ENCODE measurements around the gene NTHL1. TPM values are rescaled to one million over a fixed set of nuclear protein-coding genes. Genes with fewer than 3 reads are reported as not detected.

NTHL1 gene
- total and polyA plus RNA-seq, 2 of the 8 experiments (the other 6 are each of a cell fraction or from before 2014, with no cell fraction given), result 70.9 to 150 TPM

DNA sequence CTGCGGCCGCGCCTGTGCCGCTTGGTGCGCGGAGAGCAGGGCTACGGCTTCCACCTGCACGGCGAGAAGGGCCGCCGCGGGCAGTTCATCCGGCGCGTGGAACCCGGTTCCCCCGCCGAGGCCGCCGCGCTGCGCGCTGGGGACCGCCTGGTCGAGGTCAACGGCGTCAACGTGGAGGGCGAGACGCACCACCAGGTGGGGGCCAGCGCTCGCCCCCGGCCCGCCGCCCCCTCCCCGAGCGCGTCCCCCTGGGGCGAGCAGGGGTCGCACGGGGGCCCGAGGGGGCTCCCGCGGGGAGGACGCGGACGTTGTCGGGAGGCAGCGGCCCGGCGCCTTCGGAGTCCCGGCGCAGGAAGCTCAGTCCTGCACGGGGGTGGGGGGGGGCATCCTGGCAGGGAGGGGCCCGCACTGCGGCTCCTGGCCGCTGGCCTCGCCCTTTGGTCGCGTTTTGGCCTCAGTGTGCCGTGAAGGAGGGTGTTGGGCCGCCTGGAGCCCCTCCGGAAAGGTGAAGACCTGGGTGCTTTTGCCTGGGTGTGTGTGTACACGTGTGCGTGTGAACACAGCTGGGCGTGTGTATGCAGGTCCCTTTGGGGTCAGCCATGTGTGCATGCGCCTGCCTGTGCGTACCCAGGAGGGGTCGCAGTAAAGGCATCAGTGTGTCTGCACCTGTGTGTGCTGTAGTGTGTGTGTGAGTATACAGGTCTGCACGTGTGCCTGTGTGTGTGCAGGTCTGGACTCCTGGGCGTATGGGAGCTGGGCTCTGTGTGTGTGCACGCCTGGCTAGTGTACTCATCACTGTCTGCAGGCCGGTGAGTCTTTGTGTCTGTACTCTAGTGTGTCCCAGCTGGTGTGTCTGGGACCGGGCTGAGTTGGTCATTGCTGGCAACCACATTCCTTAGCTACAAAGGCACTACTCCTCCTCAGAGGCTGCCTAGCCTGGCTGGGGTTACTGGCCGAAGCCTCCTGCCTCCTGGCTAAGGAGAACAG, 20.3 kb downstream of the NTHL1 start:
- ChIA-PET POLR2A (ENCODE audit: partially characterized antibody) (interaction anchor here (0.5 to 1.6 kb wide), 12 partner anchors 10 to 434 kb away, joined by 3 to 7 read pairs (median 3); partner anchors contain the start of genes RPS2 and TRAF7), CTCF (ENCODE audit: partially characterized antibody) (interaction anchor here (0.8 to 2.1 kb wide), 11 partner anchors 8 to 113 kb away, joined by 3 to 7 read pairs (median 4); no protein-coding TSS in a partner anchor)
- Histone ChIP-seq H3K9me3 (ENCODE audit: insufficient read depth in 2 of 2, low read depth in 1 of 2, low read length in 1 of 2) (no peaks in the 10 kb centered on the region), H4K5ac (ENCODE audit: insufficient read length, low read depth, low read length) (no peak overlapping the region), H3K18ac (ENCODE audit: extremely low read depth, low read length) (peak overlapping the region; percentile 65; the same call in 1 of the 2 replicates), H3K23ac (ENCODE audit: insufficient read length) (no peak overlapping the region), H3K4me2 (ENCODE audit: insufficient read depth in 1 of 2, low read depth in 2 of 2, low read length in 2 of 2) (peak overlapping the region; percentile 61 to 80), H3K56ac (replicated peaks; ENCODE audit: insufficient read length, low read depth, low read length) (no peak overlapping the region), H2AFZ (ENCODE audit: low read length) (no peak overlapping the region), H4K8ac (ENCODE audit: extremely low read depth, insufficient read depth, low read length) (peak overlapping the region; percentile 40), H2BK20ac (ENCODE audit: low read length) (no peak overlapping the region; the same call in 1 of the 2 replicates), H3K14ac (ENCODE audit: insufficient read length) (no peak overlapping the region), H2BK120ac (replicated peaks; ENCODE audit: low read depth, low read length) (peak overlapping the region; percentile 64), H3K23me2 (ENCODE audit: low read depth, low read length) (peaks cover 7% of the 10 kb centered on the region; the same call in 1 of the 2 replicates), H4K91ac (replicated peaks; ENCODE audit: insufficient read length, low read length) (peak overlapping the region; percentile 95), H3K79me1 (ENCODE audit: low read depth, low read length) (no peaks in the 10 kb centered on the region), H2BK5ac (ENCODE audit: low read depth, low read length) (0 out of 2 replicates have a peak overlapping the region, but pooled peaks have one; percentile 66), H3K79me2 (ENCODE audit: control insufficient read depth in 1 of 2, insufficient read depth in 2 of 2, low read length in 2 of 2) (no peaks in the 10 kb centered on the region), H3K9ac (replicated peaks in 1 of 4; ENCODE audit: extremely low read depth in 1 of 4, low read depth in 3 of 4, low read length in 3 of 4) (peak overlapping the region in 1 of 4 experiments; percentile 2; a peak in 1 of 7 replicates), H2BK12ac (ENCODE audit: low read depth, low read length) (peak overlapping the region; percentile 96; the same call in 1 of the 2 replicates), H3K36me3 (ENCODE audit: control insufficient read depth in 2 of 4, insufficient read depth in 4 of 4, low read length in 3 of 4) (no peaks in the 10 kb centered on the region), H3K27me3 (replicated peaks in 1 of 4; ENCODE audit: control insufficient read depth in 3 of 4, extremely low read depth in 1 of 4, insufficient read depth in 3 of 4, low read length in 3 of 4) (peaks cover 0 to 27% (median 21%) of the 10 kb centered on the region in 4 experiments; a peak in 5 of 7 replicates), H3K4ac (replicated peaks; ENCODE audit: insufficient read length, low read depth, low read length) (peak overlapping the region; percentile 98), H4K20me1 (replicated peaks in 1 of 2; ENCODE audit: control insufficient read depth in 1 of 2, insufficient read depth in 2 of 2, low read length in 2 of 2) (peaks cover 0 to 9% of the 10 kb centered on the region in 2 experiments), H3K4me1 (replicated peaks in 1 of 4; ENCODE audit: control insufficient read depth in 3 of 4, insufficient read depth in 4 of 4, low read length in 3 of 4) (peaks cover 0 to 14% (median 11%) of the 10 kb centered on the region in 4 experiments; a peak in 5 of 7 replicates), H3K4me3 (ENCODE audit: extremely low read depth in 1 of 4, insufficient read depth in 2 of 4, low read depth in 3 of 4, low read length in 4 of 4) (peak overlapping the region; percentile 42 to 66 (median 46)), H3K27ac (ENCODE audit: low read depth, low read length) (no peak overlapping the region), H2AK5ac (ENCODE audit: low read depth, low read length) (peak overlapping the region; percentile 87; the same call in 1 of the 2 replicates), H2BK15ac (ENCODE audit: low read length) (peak overlapping the region; percentile 92)
- TF ChIP-seq POLR2AphosphoS5 (IDR thresholded peaks at IDR 0.05; ENCODE audit: low read depth, low read length) (no peak), GABPA (IDR thresholded peaks at IDR 0.05; ENCODE audit: borderline replicate concordance, insufficient read depth, low read length) (no peak), KDM1A (IDR thresholded peaks at IDR 0.05; ENCODE audit: borderline replicate concordance, low read length) (peak; percentile 99; the same call in 1 of the 2 replicates), MAFK (IDR thresholded peaks at IDR 0.05; ENCODE audit: low read depth, low read length) (no peak), KDM4A (IDR thresholded peaks at IDR 0.05; ENCODE audit: low read depth, low read length, severe bottlenecking) (peak; percentile 17)
- TF ChIP-seq, protein P1, sequence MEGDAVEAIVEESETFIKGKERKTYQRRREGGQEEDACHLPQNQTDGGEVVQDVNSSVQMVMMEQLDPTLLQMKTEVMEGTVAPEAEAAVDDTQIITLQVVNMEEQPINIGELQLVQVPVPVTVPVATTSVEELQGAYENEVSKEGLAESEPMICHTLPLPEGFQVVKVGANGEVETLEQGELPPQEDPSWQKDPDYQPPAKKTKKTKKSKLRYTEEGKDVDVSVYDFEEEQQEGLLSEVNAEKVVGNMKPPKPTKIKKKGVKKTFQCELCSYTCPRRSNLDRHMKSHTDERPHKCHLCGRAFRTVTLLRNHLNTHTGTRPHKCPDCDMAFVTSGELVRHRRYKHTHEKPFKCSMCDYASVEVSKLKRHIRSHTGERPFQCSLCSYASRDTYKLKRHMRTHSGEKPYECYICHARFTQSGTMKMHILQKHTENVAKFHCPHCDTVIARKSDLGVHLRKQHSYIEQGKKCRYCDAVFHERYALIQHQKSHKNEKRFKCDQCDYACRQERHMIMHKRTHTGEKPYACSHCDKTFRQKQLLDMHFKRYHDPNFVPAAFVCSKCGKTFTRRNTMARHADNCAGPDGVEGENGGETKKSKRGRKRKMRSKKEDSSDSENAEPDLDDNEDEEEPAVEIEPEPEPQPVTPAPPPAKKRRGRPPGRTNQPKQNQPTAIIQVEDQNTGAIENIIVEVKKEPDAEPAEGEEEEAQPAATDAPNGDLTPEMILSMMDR (IDR thresholded peaks at IDR 0.05; ENCODE audit: control extremely low read depth in 1 of 3, insufficient read depth in 1 of 3, low read depth in 1 of 3, low read length in 3 of 3), result peak in 1 of 3 experiments; percentile 15; a peak in 1 of 4 replicates
- DNase-seq (ENCODE audit: low read depth in 1 of 2, low spot score in 2 of 2) (peak in 1 of 2 experiments; percentile 66), FAIRE-seq (no peak)
- WGBS, 2 experiments (ENCODE audit: extremely low coverage in 1 of 2, insufficient coverage in 1 of 2, insufficient read length in 1 of 2, insufficient replicate concordance in 2 of 2, low coverage in 1 of 2, low lambda C conversion rate in 2 of 2, missing lambda C conversion rate in 1 of 2), result 25% methylated on average over 34 of the region's 76 CpGs; no CpG with 5 or more reads in 1 of the 2 experiments

All from H1 (cell line).